A549 treated with AZD9567 at 1 μM for 4 hours (cell line): ENCODE measurements around the gene ALDH18A1. TPM values are rescaled to one million over a fixed set of nuclear protein-coding genes. Genes with fewer than 3 reads are reported as not detected.

Experiments used
- total RNA-seq: library from RNA; stranded (reverse); fragments of 200-300 nt; extraction: Qiagen RNA extraction; gene quantifications from 5 replicates; pipeline ENCODE4 v1.2.3, GENCODE V29; 2022; ENCODE audit not compliant: insufficient read depth

Gene ALDH18A1
- total RNA-seq: 47.0 to 54.4 TPM (median 49.1 TPM) in 5 replicates

GRCh38 chr10:95656291-95657164, at the start of gene ALDH18A1:
Gene ALDH18A1 (minus strand): TSS chr10:95656711. CDS start chr10:95653377, 3,334 bp downstream.

GRCh38 chr10:95693668-95694534, 37.4 kb upstream of the ALDH18A1 start, which contains the start of gene TCTN3:
Gene TCTN3 (minus strand): TSS chr10:95693927. CDS start chr10:95693899, 28 bp downstream.

GRCh38 chr10:95561177-95561863, 95.2 kb downstream of the ALDH18A1 start, which contains the start of gene SORBS1:
Gene SORBS1 (minus strand): TSS chr10:95561371. CDS start chr10:95441135, 120,236 bp downstream.

Other genes starting within 250 kb of the ALDH18A1 start
- gene SORBS1, start 95.3 kb downstream of the ALDH18A1 start, total RNA-seq: 0.52 to 0.55 TPM (median 0.54 TPM) in 4 of 5 replicates, not detected in the other
- 41.8 to 47.6 TPM (median 46.8 TPM) in 5 replicates for gene TCTN3, start 37.2 kb upstream of the ALDH18A1 start, total RNA-seq
- 0.02 to 0.05 TPM in 2 of 5 replicates, not detected in the others for gene ENTPD1, start 99.5 kb upstream of the ALDH18A1 start, total RNA-seq